Activated CD4-positive, CD25-positive, alpha-beta regulatory T cell treated with anti-CD3 and anti-CD28 coated beads, Interleukin-2, amount 50 U/mL, for 16 hours (primary cell): ENCODE data around the gene TSEN15.

Experiments used
- DNase-seq: peaks from one replicate; pipeline ENCODE4 v3.0.0-alpha.2; 2020; ENCODE audit warnings: low read depth, low spot score

TSEN15 gene

DNA sequence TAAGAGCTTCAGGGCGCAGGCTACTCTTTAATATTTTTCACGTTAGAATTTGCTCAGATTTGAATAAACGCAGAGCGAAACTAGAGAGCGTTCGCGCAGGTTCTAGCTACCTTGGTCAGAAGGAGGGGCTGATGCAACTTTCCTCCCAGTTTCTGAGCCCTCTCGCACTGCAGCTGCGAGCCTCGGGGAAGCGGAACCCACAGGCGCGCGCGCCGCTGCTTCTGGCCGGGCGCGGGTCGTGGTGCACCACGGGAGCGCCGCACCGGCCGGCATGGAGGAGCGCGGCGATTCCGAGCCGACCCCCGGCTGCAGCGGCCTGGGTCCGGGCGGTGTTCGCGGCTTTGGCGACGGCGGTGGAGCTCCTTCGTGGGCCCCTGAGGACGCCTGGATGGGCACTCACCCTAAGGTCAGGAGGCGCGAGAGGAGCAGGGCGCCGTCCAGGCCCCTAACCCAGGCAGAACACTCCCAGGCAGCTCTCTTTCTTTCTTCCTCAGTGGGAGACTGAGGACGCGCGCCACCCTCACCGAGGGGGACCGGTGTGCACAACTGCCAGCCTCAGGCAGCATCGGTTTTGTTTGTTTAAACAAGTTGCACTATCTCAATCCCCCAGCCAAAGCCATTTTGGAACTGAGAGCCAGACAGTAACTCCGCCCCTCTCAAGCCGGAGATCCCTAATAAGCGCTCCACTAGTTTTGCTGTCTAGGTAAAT, at the start of gene TSEN15:
Gene TSEN15 (plus strand): TSS at position 246 of the 709 bp plus-strand sequence. CDS start 26 bp downstream, at position 272.
- DNase-seq: peak; percentile 57

- DNase-seq: no peak
Observed at GRCh38 chr1:184002071-184002470, 49.5 kb upstream of the TSEN15 start.

DNA sequence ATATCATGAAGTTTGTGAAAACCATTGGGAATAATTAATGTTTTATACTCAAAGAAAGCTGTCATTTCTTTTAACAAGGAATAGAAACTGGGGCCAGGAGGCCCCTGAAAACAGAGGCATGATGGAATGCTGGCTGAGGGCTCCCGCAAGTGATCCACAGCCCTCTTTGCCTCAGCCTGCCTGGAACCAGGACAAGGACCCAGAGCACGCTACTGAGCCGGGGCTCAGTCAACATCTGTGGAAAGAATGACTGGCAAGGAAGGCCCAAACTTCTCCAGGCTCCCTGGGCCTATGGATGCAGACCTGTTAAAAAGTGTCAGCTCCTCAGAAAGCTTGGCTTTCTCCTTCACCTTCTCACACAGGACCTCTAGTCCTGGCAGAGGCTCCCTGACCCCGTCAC, 46.6 kb upstream of the TSEN15 start:
- DNase-seq: no peak

GRCh38 chr1:184005506-184005905, 46.0 kb upstream of the TSEN15 start:
- no peak for DNase-seq

- DNase-seq: no peak
Observed at GRCh38 chr1:184010788-184011187, 40.7 kb upstream of the TSEN15 start.

DNA sequence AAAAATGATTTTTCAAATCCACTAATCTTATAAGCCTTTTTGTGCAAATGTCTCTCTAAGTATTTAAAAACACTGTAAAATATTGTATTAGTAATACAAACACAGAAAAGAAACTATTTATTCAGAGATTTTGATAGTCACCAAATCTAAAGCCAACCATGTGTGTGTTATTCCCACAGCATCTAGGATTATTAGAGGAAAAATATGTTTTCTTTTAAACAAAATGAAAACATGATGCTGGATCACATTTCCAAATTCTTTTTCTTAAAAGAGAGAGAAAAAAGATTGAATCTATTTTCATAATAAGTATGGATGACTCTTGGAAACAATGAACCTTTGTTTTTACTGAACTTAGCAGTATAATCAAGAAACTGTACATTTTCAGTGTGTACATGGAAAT, 39.3 kb upstream of the TSEN15 start:
- no peak for DNase-seq

- DNase-seq: no peak
Observed at GRCh38 chr1:184014271-184014670, 37.3 kb upstream of the TSEN15 start.

GRCh38 chr1:184016169-184016568, 35.4 kb upstream of the TSEN15 start:
- DNase-seq: no peak

DNA sequence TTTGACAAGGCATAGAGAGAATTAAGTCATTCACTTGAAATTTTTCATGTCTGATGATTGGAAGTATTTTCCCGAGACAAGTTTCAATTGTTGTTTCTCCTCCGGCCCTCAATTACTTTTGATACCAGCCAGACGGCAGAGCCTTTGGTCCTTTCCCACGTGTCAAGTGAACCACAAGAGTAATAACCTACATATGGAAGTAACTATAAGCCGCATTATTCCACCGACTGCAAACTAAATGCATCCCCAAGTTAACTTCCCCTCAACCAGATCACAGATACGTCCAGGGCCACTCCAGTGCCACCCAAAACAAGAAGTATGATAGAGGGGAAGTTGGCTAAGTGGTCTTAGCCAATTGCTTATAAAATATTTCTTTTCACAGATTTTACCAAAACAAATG, 34.2 kb upstream of the TSEN15 start:
- no peak for DNase-seq

- DNase-seq: no peak
Observed at GRCh38 chr1:184018622-184019021, 32.9 kb upstream of the TSEN15 start.

DNA sequence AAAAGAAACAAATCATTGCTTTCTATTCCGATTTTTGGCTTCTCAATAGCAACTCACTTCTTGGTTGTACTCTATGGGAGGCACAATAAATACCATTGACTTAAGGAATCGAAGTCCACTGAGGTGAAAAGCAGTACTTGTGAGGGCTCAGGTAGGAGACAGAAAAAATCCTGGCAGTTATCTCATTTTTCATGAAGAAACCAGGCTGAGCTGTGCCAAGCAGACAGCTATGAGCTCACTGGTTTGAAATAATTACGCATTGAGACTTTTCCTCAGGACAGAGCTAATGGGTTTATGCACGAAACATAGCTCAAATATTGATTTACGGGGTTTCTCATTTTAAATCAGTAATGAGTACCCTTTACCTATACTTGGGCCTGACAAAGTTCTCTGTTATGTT, 32.5 kb upstream of the TSEN15 start:
- DNase-seq: no peak

DNA sequence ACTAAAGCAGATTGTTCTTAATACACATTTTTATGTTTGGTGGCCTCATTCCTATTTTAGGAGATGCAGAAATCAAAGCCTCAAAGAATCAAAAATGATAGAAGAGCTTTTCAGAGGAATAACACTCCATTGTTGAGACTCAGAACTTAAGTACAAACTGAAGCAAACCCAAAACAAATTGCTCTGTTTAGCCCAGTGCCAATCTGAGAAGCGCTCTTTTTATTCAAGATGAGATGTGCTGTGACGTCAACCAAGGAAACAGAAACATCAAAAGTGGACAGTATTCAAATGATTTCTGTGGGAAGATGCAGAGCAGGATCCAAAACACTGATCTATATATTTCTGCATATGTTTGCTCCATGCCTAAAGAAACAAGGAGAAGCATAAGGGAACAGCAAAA, 32.0 kb upstream of the TSEN15 start:
- DNase-seq: no peak

DNA sequence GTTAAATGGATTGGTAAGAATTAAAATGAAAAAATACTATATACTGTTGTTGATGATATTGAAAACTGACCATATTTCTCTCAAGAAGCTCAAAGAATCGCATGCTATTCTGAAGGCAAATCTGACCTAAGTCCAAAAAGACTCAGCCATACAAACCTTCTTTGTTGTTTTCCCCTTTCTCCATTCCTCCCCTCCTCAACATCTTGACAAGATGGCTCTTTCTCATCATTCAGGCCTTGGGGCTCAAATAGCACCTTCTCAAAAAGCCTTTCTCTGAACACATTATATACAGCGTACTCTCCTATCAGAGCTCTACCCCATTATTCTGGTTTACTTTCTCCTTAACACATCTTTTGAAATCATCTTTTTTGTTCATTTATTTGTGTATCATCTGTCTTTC, 31.2 kb upstream of the TSEN15 start:
- DNase-seq: no peak

- no peak for DNase-seq
Observed at GRCh38 chr1:184020855-184021254, 30.7 kb upstream of the TSEN15 start.

DNA sequence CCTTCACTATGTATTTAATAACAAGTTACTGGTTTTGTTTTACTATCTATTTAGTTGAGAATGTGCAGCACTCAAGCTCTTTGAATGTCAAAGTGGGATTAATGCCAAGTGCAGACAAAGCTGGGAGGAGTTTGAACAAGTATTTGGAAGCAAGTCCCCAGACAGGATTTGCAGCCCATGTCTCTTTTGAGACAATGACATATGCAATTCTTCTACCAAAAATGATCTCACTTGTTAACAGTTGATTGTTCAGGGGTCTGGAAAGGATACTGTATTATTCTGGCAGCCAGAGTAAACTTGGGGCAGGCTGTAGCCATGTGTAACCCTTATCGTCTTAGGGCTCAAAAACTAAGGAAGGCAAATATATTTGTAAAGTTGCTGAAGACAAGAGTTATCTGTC, 29.8 kb upstream of the TSEN15 start:
- no peak for DNase-seq

GRCh38 chr1:184022668-184023067, 28.9 kb upstream of the TSEN15 start:
- DNase-seq: no peak

GRCh38 chr1:184023171-184023570, 28.4 kb upstream of the TSEN15 start:
- no peak for DNase-seq

DNA sequence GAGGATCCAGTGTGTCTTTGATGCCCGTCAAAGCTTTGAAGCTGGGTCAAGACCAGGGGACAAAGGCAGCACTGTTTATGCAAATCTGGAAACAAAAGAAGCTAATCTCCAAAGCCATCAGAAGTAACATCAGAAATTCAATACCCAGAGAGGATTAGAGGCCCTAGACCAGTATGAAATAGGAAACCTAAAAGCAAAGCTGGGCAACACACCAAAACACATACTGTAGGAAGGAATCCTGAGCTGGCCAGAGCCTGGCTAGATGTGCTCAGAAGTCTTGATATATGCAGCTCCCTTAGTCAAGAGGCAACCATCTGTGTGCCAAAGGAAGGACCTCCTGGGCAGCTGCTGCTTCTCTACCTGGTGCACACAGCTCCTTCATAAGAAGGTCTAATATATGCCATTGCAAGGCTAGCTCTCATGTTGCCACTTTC, 26.3 kb upstream of the TSEN15 start:
- DNase-seq: no peak

- DNase-seq: no peak
Observed at GRCh38 chr1:184027826-184028695, 23.5 kb upstream of the TSEN15 start.

DNA sequence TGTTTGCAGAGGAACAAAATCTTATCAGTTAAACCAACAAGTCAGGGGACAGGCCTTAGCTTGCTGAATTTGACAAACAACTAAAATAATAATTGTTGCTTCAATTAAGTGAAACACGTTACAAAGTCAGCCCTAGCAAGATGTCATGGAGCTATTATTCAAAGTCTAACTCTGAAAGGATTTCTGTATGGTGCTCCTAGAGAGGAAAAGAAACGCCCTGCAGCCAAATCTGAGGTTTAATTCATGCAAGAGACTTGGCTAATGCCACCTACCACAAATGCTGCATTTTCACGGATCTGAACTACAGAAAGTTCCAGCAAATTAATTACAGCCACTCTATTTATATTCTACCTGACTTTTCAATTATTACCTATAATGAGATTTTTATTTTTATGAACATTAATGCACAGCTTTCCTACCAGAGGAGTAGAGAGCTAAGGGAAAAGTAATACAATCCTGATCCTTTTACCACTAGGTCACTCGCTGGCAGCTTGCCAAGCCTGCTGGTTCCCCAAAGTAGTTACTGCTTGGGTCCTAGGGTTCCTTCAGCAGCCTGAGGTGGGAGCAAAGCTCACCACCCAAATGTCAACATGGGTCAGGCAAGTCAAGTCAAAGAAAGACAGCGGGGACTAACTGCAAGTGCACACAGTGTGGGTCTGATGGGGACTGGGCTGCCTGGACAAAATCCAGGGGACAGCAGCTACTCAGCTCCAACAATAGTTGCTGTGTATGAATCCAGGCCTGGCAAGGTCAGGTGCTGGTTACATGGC, 22.5 kb upstream of the TSEN15 start:
- DNase-seq: no peak

DNA sequence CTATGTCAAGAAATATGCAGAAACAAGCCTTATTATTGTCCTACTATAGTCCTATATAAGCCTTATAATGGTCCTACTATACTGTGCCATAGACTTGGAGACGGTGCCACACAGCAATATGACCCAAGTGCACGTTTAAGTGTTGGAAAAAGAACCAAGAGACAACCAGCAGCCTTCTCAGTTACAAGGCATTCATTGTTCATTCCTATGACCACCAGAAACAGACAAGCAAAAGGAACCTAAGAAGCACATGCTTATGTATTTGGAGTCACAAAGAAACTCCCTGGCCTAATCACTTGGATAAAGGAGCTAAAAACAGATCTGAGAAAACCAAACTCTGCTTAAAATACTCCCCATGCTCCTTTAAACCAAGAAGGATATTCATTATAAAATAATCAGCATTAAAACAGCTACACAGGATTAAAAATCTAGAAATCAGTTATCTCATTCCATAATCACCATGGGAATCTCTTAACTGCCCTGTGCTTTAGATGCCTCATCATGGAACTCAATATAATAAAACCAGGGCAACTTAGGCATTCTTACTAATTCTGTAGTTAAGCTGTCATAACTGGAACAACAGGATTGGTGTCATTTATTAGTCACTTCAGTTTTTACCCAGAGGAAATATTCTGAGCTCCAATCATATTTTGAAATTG, 21.0 kb upstream of the TSEN15 start:
- no peak for DNase-seq

DNA sequence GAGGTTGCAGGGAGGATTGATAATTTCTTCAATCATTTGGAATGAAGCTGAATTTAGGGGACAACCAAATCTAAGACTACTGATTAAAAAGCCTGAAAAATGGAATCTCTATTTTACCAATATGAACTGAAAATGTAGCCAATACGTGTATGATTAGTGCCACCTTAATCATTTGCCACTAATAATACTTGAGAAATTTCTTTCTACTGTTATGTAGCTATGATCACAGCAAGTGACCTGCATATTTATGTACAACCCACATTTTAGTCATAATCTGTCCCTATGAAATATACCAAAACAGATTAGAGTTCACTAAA, 20.5 kb upstream of the TSEN15 start:
- DNase-seq: no peak
